Testis (tissue), 2 donors: ENCODE data around the gene BPIFB4.

ENCODE experiments used
- CTCF ChIP-seq, 3 experiments: fragments of 450-650 bp in 2 of 3; fragments of 200-600 bp in 1 of 3; sonication (generic) in 1 of 3; IDR thresholded peaks; one replicate each; pipeline ENCODE4 v1.5.1; 2016 to 2019; ENCODE audit warnings: antibody characterized with exemption in 3 of 3, mild to moderate bottlenecking in 2 of 3, moderate library complexity in 1 of 3
- POLR2A ChIP-seq: fragments of 450-650 bp; IDR thresholded peaks from one replicate; pipeline ENCODE4 v1.6.1; 2017; ENCODE audit warnings: antibody characterized with exemption, mild to moderate bottlenecking, moderate library complexity

GRCh38 chr20:33145521-33145920 lies 66.1 kb downstream of the BPIFB4 start:
- TF ChIP-seq CTCF (IDR thresholded peaks at IDR 0.05) = no peak
- TF ChIP-seq POLR2A = no peak
